Tibial nerve (tissue), 4 donors: ENCODE results near the gene TLE3.

Source experiments
- CTCF ChIP-seq, 5 experiments: fragments of 200-600 bp in 3 of 5; fragments of 450-650 bp in 2 of 5; sonication (generic) in 3 of 5; IDR thresholded peaks; one replicate each; pipeline ENCODE4 v1.5.1; 2016 to 2019; ENCODE audit warnings: antibody characterized with exemption in 5 of 5, mild to moderate bottlenecking in 3 of 5, moderate library complexity in 2 of 5
- EP300 ChIP-seq, 2 donors: sonication (generic); formaldehyde crosslinking; IDR thresholded peaks; one replicate each; pipeline ENCODE4 v1.6.1; 2017; ENCODE audit warnings: antibody characterized with exemption in 2 of 2, mild to moderate bottlenecking in 1 of 2

GRCh38 chr15:70051948-70052633 lies 45.6 kb downstream of the TLE3 start:
- TF ChIP-seq CTCF (IDR thresholded peaks at IDR 0.05) (no peak), EP300 (IDR thresholded peaks at IDR 0.05) (no peak)
